Measurements from ENCODE around the gene ARRB1. TPM values are rescaled to one million over a fixed set of nuclear protein-coding genes. Genes with fewer than 3 reads are reported as not detected.

Gene ARRB1
- total and polyA plus RNA-seq, 10 of the 15 experiments (the other 5 are each of a cell fraction or from before 2014, with no cell fraction given), result 0.39 to 12.9 (median 1.7) TPM

DNA sequence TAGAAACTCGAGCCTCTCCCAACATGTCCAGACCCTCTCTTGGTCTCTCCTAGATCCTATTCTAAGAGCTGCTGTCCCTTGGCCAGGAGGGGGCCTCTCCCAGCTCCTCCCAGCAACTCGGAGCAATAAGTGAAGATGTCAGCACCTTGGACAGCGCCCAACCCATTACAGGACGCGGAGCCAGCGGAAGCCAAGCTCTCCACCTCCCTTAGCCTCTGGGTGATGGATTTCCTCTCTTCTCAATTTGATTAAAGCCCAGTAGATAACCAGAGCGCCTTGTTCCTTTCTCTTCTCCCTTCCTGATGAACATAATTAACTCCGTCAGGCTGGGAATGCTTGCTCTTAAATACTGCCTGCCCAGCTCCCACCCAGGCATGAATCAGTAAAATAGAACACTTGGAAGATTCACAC, 137.0 kb downstream of the ARRB1 start:
- Histone ChIP-seq H3K27ac (ENCODE audit: control insufficient read depth, insufficient read depth) (no peak overlapping the region), H3K9me3 (replicated peaks; ENCODE audit: control insufficient read depth, insufficient read depth, low read length) (no peaks in the 10 kb centered on the region), H3K36me3 (ENCODE audit: control insufficient read depth in 2 of 2, insufficient read depth in 2 of 2, low read length in 1 of 2) (no peaks in the 10 kb centered on the region), H2AFZ (ENCODE audit: control insufficient read depth, low read depth, low read length) (no peak overlapping the region), H3K9ac (ENCODE audit: control insufficient read depth, insufficient read depth, low read length) (no peak overlapping the region), H3K4me1 (ENCODE audit: control insufficient read depth, insufficient read depth, low read length) (no peaks in the 10 kb centered on the region), H3K4me2 (ENCODE audit: control insufficient read depth, insufficient read depth) (no peak overlapping the region), H3K4me3 (no peak overlapping the region), H3K79me2 (ENCODE audit: control insufficient read depth, insufficient read depth, low read length) (no peaks in the 10 kb centered on the region), H4K20me1 (ENCODE audit: control insufficient read depth, insufficient read depth) (no peaks in the 10 kb centered on the region), H3K27me3 (replicated peaks in 1 of 2; ENCODE audit: control insufficient read depth in 2 of 2, insufficient read depth in 2 of 2, low read length in 1 of 2) (no peaks in the 10 kb centered on the region)
- ChIA-PET CTCF (interaction anchor here (0.9 to 3.1 kb wide), 5 partner anchors 9 to 287 kb away, joined by 3 to 18 read pairs (median 4); no protein-coding TSS in a partner anchor), RAD21 (ENCODE audit: unreplicated experiment) (interaction anchor here (1.6 kb wide), 1 partner anchor 9 kb away, joined by 7 read pairs; no protein-coding TSS in a partner anchor), POLR2A (no interaction called here), SMC1A (ENCODE audit: uncharacterized antibody, unreplicated experiment) (interaction anchor here (1.1 kb wide), 1 partner anchor 72 kb away, joined by 3 read pairs; no protein-coding TSS in a partner anchor)
- in situ Hi-C loops (cut with MboI) (no loop called here), intact Hi-C loops (cut with micrococcal nuclease; ENCODE audit: unreplicated experiment) (no loop called here)
- BruUV-seq (replicated peaks), result no TSS peak
- TF ChIP-seq NBN (IDR thresholded peaks at IDR 0.05) (no peak), SRF (IDR thresholded peaks at IDR 0.05; ENCODE audit: low read depth in 2 of 2, low read length in 2 of 2) (no peak), TARDBP (IDR thresholded peaks at IDR 0.05; ENCODE audit: borderline replicate concordance) (no peak), ZNF384 (IDR thresholded peaks at IDR 0.05; ENCODE audit: borderline replicate concordance, low read depth, low read length) (no peak), HDAC6 (IDR thresholded peaks at IDR 0.05; ENCODE audit: unreplicated experiment) (no peak), REST (IDR thresholded peaks at IDR 0.05; ENCODE audit: low read depth, low read length) (peak; percentile 99), ZNF217 (IDR thresholded peaks at IDR 0.05) (no peak)
- DNase-seq (ENCODE audit: low read depth, low spot score) (peak; percentile 7), ATAC-seq (peak; percentile 75), FAIRE-seq (peak; percentile 73)
- 12% methylated on average over 8 of the region's 8 CpGs for WGBS (ENCODE audit: insufficient coverage, insufficient replicate concordance, low lambda C conversion rate, missing lambda C conversion rate)

MicroRNAs within 50 kb of the gene (microRNA counts, 767-probe panel; counts per million panel counts)
- microRNA hsa-miR-326, result 784 counts per million, percentile 18 among the panel's probes with 10 or more counts

Small RNA genes lying within 50 kb of the gene (microRNA-seq; reads per million reads assigned to microRNA genes)
- 32.9 reads per million, percentile 63 among the genes with 10 or more reads in this experiment for gene MIR326

Small RNA genes lying within 50 kb of the gene (small RNA-seq; reads per million reads assigned to genes)
- gene MIR326 (1.2 reads per million, percentile 40 among the genes with 10 or more reads in this experiment), gene SNORD15A (not detected)

Other genes with a start within 250 kb of the ARRB1 start
- gene SLCO2B1, start 200.6 kb downstream of the ARRB1 start, total RNA-seq (2014; rRNA removed), result 0.33 and 1.2 TPM in 2 replicates
- 1.0 and 1.1 TPM in 2 replicates for gene SLCO2B1, start 200.6 kb downstream of the ARRB1 start, total RNA-seq (2014; rRNA removed; fragmentation: Illumina TruSeq; extraction: Trizol)
- gene SLCO2B1, start 200.6 kb downstream of the ARRB1 start, total RNA-seq (2021), result 1.1 and 1.8 TPM in 2 replicates
- 3.5 and 4.4 TPM in 2 replicates for gene SLCO2B1, start 200.6 kb downstream of the ARRB1 start, polyA plus RNA-seq (2011; rRNA removed)
- 0.65 and 0.81 TPM in 2 replicates for gene SLCO2B1, start 200.6 kb downstream of the ARRB1 start, polyA plus RNA-seq (2014; fragmentation: Illumina TruSeq; extraction: Trizol)
- under 1 TPM in 1 of 2 experiments, not detected in 1; 0.05 TPM for gene SLCO2B1, start 200.6 kb downstream of the ARRB1 start, polyA plus RNA-seq (2014; fragmentation: Nextera tagmentation; extraction: Ambion mirVana)
- gene SLCO2B1, start 200.6 kb downstream of the ARRB1 start, polyA plus RNA-seq (2014; rRNA removed), result 0.48 and 0.65 TPM in 2 replicates
- under 1 TPM in 1 of 2 experiments, not detected in 1; 0.27 TPM for gene SLCO2B1, start 200.6 kb downstream of the ARRB1 start, polyA plus RNA-seq (2016; fragmentation: Nextera tagmentation; extraction: Ambion mirVana)
- not detected in 2 replicates for gene TPBGL, start 110.9 kb downstream of the ARRB1 start, total RNA-seq (2014; rRNA removed)
- not detected in 2 replicates for gene TPBGL, start 110.9 kb downstream of the ARRB1 start, total RNA-seq (2014; rRNA removed; fragmentation: Illumina TruSeq; extraction: Trizol)
- not detected in 2 replicates for gene TPBGL, start 110.9 kb downstream of the ARRB1 start, total RNA-seq (2021)
- not detected in 2 replicates for gene TPBGL, start 110.9 kb downstream of the ARRB1 start, polyA plus RNA-seq (2011; rRNA removed)
- not detected in 2 replicates for gene TPBGL, start 110.9 kb downstream of the ARRB1 start, polyA plus RNA-seq (2014; fragmentation: Illumina TruSeq; extraction: Trizol)
- not detected for gene TPBGL, start 110.9 kb downstream of the ARRB1 start, polyA plus RNA-seq (2014; fragmentation: Nextera tagmentation; extraction: Ambion mirVana)
- gene TPBGL, start 110.9 kb downstream of the ARRB1 start, polyA plus RNA-seq (2014; rRNA removed), result not detected in 2 replicates
- not detected for gene TPBGL, start 110.9 kb downstream of the ARRB1 start, polyA plus RNA-seq (2016; fragmentation: Nextera tagmentation; extraction: Ambion mirVana)
- 3,162 and 3,203 TPM in 2 replicates for gene RPS3, start 47.9 kb upstream of the ARRB1 start, total RNA-seq (2014; rRNA removed)
- 4,299 and 4,364 TPM in 2 replicates for gene RPS3, start 47.9 kb upstream of the ARRB1 start, total RNA-seq (2014; rRNA removed; fragmentation: Illumina TruSeq; extraction: Trizol)
- 4,496 and 4,555 TPM in 2 replicates for gene RPS3, start 47.9 kb upstream of the ARRB1 start, total RNA-seq (2021)
- gene RPS3, start 47.9 kb upstream of the ARRB1 start, polyA plus RNA-seq (2011; rRNA removed), result 4,355 and 4,741 TPM in 2 replicates
- gene RPS3, start 47.9 kb upstream of the ARRB1 start, polyA plus RNA-seq (2014; fragmentation: Illumina TruSeq; extraction: Trizol), result 5,039 and 6,875 TPM in 2 replicates
- gene RPS3, start 47.9 kb upstream of the ARRB1 start, polyA plus RNA-seq (2014; fragmentation: Nextera tagmentation; extraction: Ambion mirVana), result 1,000 to 10,000 TPM; 7,007 to 9,556 TPM
- 4,204 and 4,437 TPM in 2 replicates for gene RPS3, start 47.9 kb upstream of the ARRB1 start, polyA plus RNA-seq (2014; rRNA removed)
- 1,000 to 10,000 TPM; 2,127 to 2,136 TPM for gene RPS3, start 47.9 kb upstream of the ARRB1 start, polyA plus RNA-seq (2016; fragmentation: Nextera tagmentation; extraction: Ambion mirVana)
- gene KLHL35, start 81.5 kb upstream of the ARRB1 start, total RNA-seq (2014; rRNA removed), result 0.34 and 0.49 TPM in 2 replicates
- not detected in 2 replicates for gene KLHL35, start 81.5 kb upstream of the ARRB1 start, total RNA-seq (2014; rRNA removed; fragmentation: Illumina TruSeq; extraction: Trizol)
- gene KLHL35, start 81.5 kb upstream of the ARRB1 start, total RNA-seq (2021), result 0.13 and 0.21 TPM in 2 replicates
- 0.15 TPM in 1 of 2 replicates, not detected in the other for gene KLHL35, start 81.5 kb upstream of the ARRB1 start, polyA plus RNA-seq (2011; rRNA removed)
- gene KLHL35, start 81.5 kb upstream of the ARRB1 start, polyA plus RNA-seq (2014; fragmentation: Illumina TruSeq; extraction: Trizol), result 0.09 TPM in 1 of 2 replicates, not detected in the other
- gene KLHL35, start 81.5 kb upstream of the ARRB1 start, polyA plus RNA-seq (2014; fragmentation: Nextera tagmentation; extraction: Ambion mirVana), result under 1 TPM; 0.04 to 0.06 TPM
- 0.15 and 0.28 TPM in 2 replicates for gene KLHL35, start 81.5 kb upstream of the ARRB1 start, polyA plus RNA-seq (2014; rRNA removed)
- gene KLHL35, start 81.5 kb upstream of the ARRB1 start, polyA plus RNA-seq (2016; fragmentation: Nextera tagmentation; extraction: Ambion mirVana), result under 1 TPM; 0.09 to 0.33 TPM
- gene GDPD5, start 174.3 kb upstream of the ARRB1 start, total RNA-seq (2014; rRNA removed), result 12.3 and 13.7 TPM in 2 replicates
- 6.2 and 6.3 TPM in 2 replicates for gene GDPD5, start 174.3 kb upstream of the ARRB1 start, total RNA-seq (2014; rRNA removed; fragmentation: Illumina TruSeq; extraction: Trizol)
- 22.9 and 30.0 TPM in 2 replicates for gene GDPD5, start 174.3 kb upstream of the ARRB1 start, total RNA-seq (2021)
- gene GDPD5, start 174.3 kb upstream of the ARRB1 start, polyA plus RNA-seq (2011; rRNA removed), result 3.5 and 8.0 TPM in 2 replicates
- gene GDPD5, start 174.3 kb upstream of the ARRB1 start, polyA plus RNA-seq (2014; fragmentation: Illumina TruSeq; extraction: Trizol), result 2.5 and 7.3 TPM in 2 replicates
- under 1 TPM; 0.10 to 0.80 TPM for gene GDPD5, start 174.3 kb upstream of the ARRB1 start, polyA plus RNA-seq (2014; fragmentation: Nextera tagmentation; extraction: Ambion mirVana)
- gene GDPD5, start 174.3 kb upstream of the ARRB1 start, polyA plus RNA-seq (2014; rRNA removed), result 20.2 and 21.9 TPM in 2 replicates
- 1 to 10 TPM; 1.9 to 4.2 TPM for gene GDPD5, start 174.3 kb upstream of the ARRB1 start, polyA plus RNA-seq (2016; fragmentation: Nextera tagmentation; extraction: Ambion mirVana)
- 11.5 and 13.6 TPM in 2 replicates for gene SERPINH1, start 210.6 kb upstream of the ARRB1 start, total RNA-seq (2014; rRNA removed)
- 8.0 and 9.5 TPM in 2 replicates for gene SERPINH1, start 210.6 kb upstream of the ARRB1 start, total RNA-seq (2014; rRNA removed; fragmentation: Illumina TruSeq; extraction: Trizol)
- gene SERPINH1, start 210.6 kb upstream of the ARRB1 start, total RNA-seq (2021), result 17.9 and 18.8 TPM in 2 replicates
- gene SERPINH1, start 210.6 kb upstream of the ARRB1 start, polyA plus RNA-seq (2011; rRNA removed), result 8.1 and 19.8 TPM in 2 replicates
- gene SERPINH1, start 210.6 kb upstream of the ARRB1 start, polyA plus RNA-seq (2014; fragmentation: Illumina TruSeq; extraction: Trizol), result 9.3 and 11.7 TPM in 2 replicates
- gene SERPINH1, start 210.6 kb upstream of the ARRB1 start, polyA plus RNA-seq (2014; fragmentation: Nextera tagmentation; extraction: Ambion mirVana), result 1 to 10 TPM in 1 of 2 experiments, under 1 TPM in 1; 0.34 to 1.4 TPM
- gene SERPINH1, start 210.6 kb upstream of the ARRB1 start, polyA plus RNA-seq (2014; rRNA removed), result 15.2 and 17.2 TPM in 2 replicates
- 10 to 100 TPM; 13.8 to 18.8 TPM for gene SERPINH1, start 210.6 kb upstream of the ARRB1 start, polyA plus RNA-seq (2016; fragmentation: Nextera tagmentation; extraction: Ambion mirVana)

Measured in GM12878 (cell line).